ENCODE data around the gene KIAA1958.
"Not testable (repeated sequence)": the region's sequence is repeated elsewhere in the genome, so short reads cannot be mapped to it uniquely, and the experiment has no call there.

Gene KIAA1958

GRCh38 chr9:112555844-112556482, 69.3 kb downstream of the KIAA1958 start:
- DNase-seq (ENCODE audit: low read depth), result no peak

- DNase-seq (ENCODE audit: low read depth), result no peak
Measured at GRCh38 chr9:112556497-112557442, 70.1 kb downstream of the KIAA1958 start.

GRCh38 chr9:112558476-112558875, 71.8 kb downstream of the KIAA1958 start:
- no peak for DNase-seq (ENCODE audit: low read depth)

- DNase-seq (ENCODE audit: low read depth), result no peak
Measured at GRCh38 chr9:112558978-112559377, 72.4 kb downstream of the KIAA1958 start.

GRCh38 chr9:112559629-112560413, 73.2 kb downstream of the KIAA1958 start:
- DNase-seq (ENCODE audit: low read depth), result no peak

- DNase-seq (ENCODE audit: low read depth), result no peak
Measured at GRCh38 chr9:112562235-112562958, 75.8 kb downstream of the KIAA1958 start.

GRCh38 chr9:112569186-112569585, 82.6 kb downstream of the KIAA1958 start:
- no peak for DNase-seq (ENCODE audit: low read depth)

- no peak for DNase-seq (ENCODE audit: low read depth)
Measured at GRCh38 chr9:112570671-112571167, 84.1 kb downstream of the KIAA1958 start.

GRCh38 chr9:112571624-112572355, 85.2 kb downstream of the KIAA1958 start:
- no peak for DNase-seq (ENCODE audit: low read depth)

GRCh38 chr9:112572416-112572815, 85.8 kb downstream of the KIAA1958 start:
- DNase-seq (ENCODE audit: low read depth), result no peak

- no peak for DNase-seq (ENCODE audit: low read depth)
Measured at GRCh38 chr9:112574008-112574407, 87.4 kb downstream of the KIAA1958 start.

GRCh38 chr9:112575107-112575506, 88.5 kb downstream of the KIAA1958 start:
- DNase-seq (ENCODE audit: low read depth), result no peak

GRCh38 chr9:112581469-112582176, 95.0 kb downstream of the KIAA1958 start:
- DNase-seq (ENCODE audit: low read depth), result no peak

- DNase-seq (ENCODE audit: low read depth), result no peak
Measured at GRCh38 chr9:112582371-112583262, 96.0 kb downstream of the KIAA1958 start.

- no peak for DNase-seq (ENCODE audit: low read depth)
Measured at GRCh38 chr9:112586599-112587155, 100.0 kb downstream of the KIAA1958 start.

GRCh38 chr9:112591875-112592274, 105.2 kb downstream of the KIAA1958 start:
- not testable (repeated sequence) for DNase-seq (ENCODE audit: low read depth)

GRCh38 chr9:112599732-112600131, 113.1 kb downstream of the KIAA1958 start:
- no peak for DNase-seq (ENCODE audit: low read depth)

- no peak for DNase-seq (ENCODE audit: low read depth)
Measured at GRCh38 chr9:112601636-112602035, 115.0 kb downstream of the KIAA1958 start.

- no peak for DNase-seq (ENCODE audit: low read depth)
Measured at GRCh38 chr9:112604790-112605189, 118.2 kb downstream of the KIAA1958 start.
